K562 (cell line): ENCODE results near the gene SUPT3H. TPM values are rescaled to one million over a fixed set of nuclear protein-coding genes. Genes with fewer than 3 reads are reported as not detected.
A peak's percentile ranks its signal among the peaks of the same experiment; 100 is the strongest.

ENCODE experiments used
- ATAC-seq: fragments of 200-7000 bp; cut with Tn5 transposase; 3 replicates; pipeline ENCODE4 v1.9.1; 2020; ENCODE audit warnings: moderate library complexity
- BruUV-seq: library from RNA; stranded (reverse); fragments of 400-500 nt; replicated peaks from 2 replicates; lab custom pipeline; 2021; lab: Mats Ljungman, UMichigan
- CTCF ChIA-PET: fragments of 300-600 bp; formaldehyde crosslinking; extraction: SDS; loops from one replicate; lab custom pipeline; 2021; ENCODE audit warnings: low intra/inter-chr PET ratio; lab: Yijun Ruan, JAX
- POLR2A ChIA-PET: fragments of 300-600, 350-650 bp; sonication (Branson Sonifier 250); formaldehyde crosslinking; extraction: SDS; loops from one replicate; lab custom pipeline; 2021; ENCODE audit warnings: antibody characterized with exemption, inconsistent platforms; lab: Yijun Ruan, JAX
- DNase-seq, 4 experiments: peaks; one replicate each; pipeline versions ENCODE4 v3.0.0 to v3.0.0-alpha.2; 2011 to 2018; ENCODE audit warnings: low spot score in 3 of 4, mixed read lengths in 3 of 4; ENCODE audit errors: extremely low read depth in 1 of 4
- FAIRE-seq: peaks from 2 replicates; lab custom pipeline; 2011; peaks lifted over from hg19 to GRCh38; lab: Jason Lieb, UNC
- H2AFZ ChIP-seq: 2 replicates; pipeline ENCODE4 v1.6.0; 2011; ENCODE audit warnings: low read depth, low read length, control low read depth, inconsistent platforms
- H3K27ac ChIP-seq: fragments of 200-600 bp; 3 replicates; pipeline ENCODE4 v1.8.0; 2011; ENCODE audit warnings: low read depth, mild to moderate bottlenecking, control low read depth, inconsistent platforms, low read length, moderate library complexity, mixed read lengths; ENCODE audit errors: extremely low read depth
- H3K27me3 ChIP-seq, 2 experiments: fragments of 300-600 bp in 1 of 2; 2 replicates in 1 of 2; 3 replicates in 1 of 2; pipeline versions ENCODE4 v1.6.0 to v1.8.0; 2011; ENCODE audit warnings: inconsistent platforms in 2 of 2, low read length in 2 of 2, mild to moderate bottlenecking in 1 of 2, mixed read lengths in 1 of 2, moderate library complexity in 1 of 2; ENCODE audit not compliant: control insufficient read depth in 2 of 2, insufficient read depth in 2 of 2
- H3K36me3 ChIP-seq: fragments of 300-600 bp; 3 replicates; pipeline ENCODE4 v1.8.0; 2011; ENCODE audit warnings: mild to moderate bottlenecking, low read length, inconsistent platforms; ENCODE audit not compliant: control insufficient read depth, insufficient read depth
- H3K4me1 ChIP-seq, 2 experiments: fragments of 200-600 bp in 1 of 2; replicated peaks in 1 of 2; 2 replicates in 1 of 2; 3 replicates in 1 of 2; pipeline versions ENCODE4 v1.5.1 to v1.8.0; 2011; ENCODE audit warnings: inconsistent platforms in 2 of 2, low read length in 2 of 2, mild to moderate bottlenecking in 1 of 2, mixed read lengths in 1 of 2, moderate library complexity in 1 of 2; ENCODE audit not compliant: control insufficient read depth in 2 of 2, insufficient read depth in 2 of 2
- H3K4me2 ChIP-seq: 2 replicates; pipeline ENCODE4 v1.6.1; 2011; ENCODE audit warnings: low read length, control low read depth, inconsistent platforms, mixed read lengths; ENCODE audit not compliant: insufficient read depth
- H3K4me3 ChIP-seq: fragments of 200-600 bp; sonication (generic), shearing (Covaris generic); 2 replicates; pipeline ENCODE4 v1.5.1; 2016; ENCODE audit warnings: control low read depth, inconsistent platforms
- H3K79me2 ChIP-seq: fragments of 200-600 bp; 3 replicates; pipeline ENCODE4 v1.8.0; 2011; ENCODE audit warnings: low read length, inconsistent platforms; ENCODE audit not compliant: control insufficient read depth, insufficient read depth
- H3K9ac ChIP-seq, 2 experiments: 2 replicates each; pipeline versions ENCODE4 v1.6.0 to v1.6.1; 2011; ENCODE audit warnings: low read depth in 2 of 2, low read length in 2 of 2, control low read depth in 1 of 2, inconsistent platforms in 1 of 2, mild to moderate bottlenecking in 1 of 2, mixed read lengths in 1 of 2; ENCODE audit not compliant: insufficient read depth in 1 of 2
- H3K9me1 ChIP-seq: one replicate; pipeline ENCODE4 v1.6.0; 2011; ENCODE audit warnings: inconsistent platforms, mild to moderate bottlenecking, low read length, moderate library complexity; ENCODE audit not compliant: control insufficient read depth, insufficient read depth
- H3K9me3 ChIP-seq: replicated peaks from 2 replicates; pipeline ENCODE4 v1.5.1; 2011; ENCODE audit warnings: low read depth, low read length, inconsistent platforms; ENCODE audit not compliant: control insufficient read depth, insufficient read depth
- H4K20me1 ChIP-seq: replicated peaks from 2 replicates; pipeline ENCODE4 v1.6.1; 2011; ENCODE audit warnings: low read length, inconsistent platforms, mixed read lengths; ENCODE audit not compliant: control insufficient read depth, insufficient read depth
- ARID1B ChIP-seq: fragments of 450-650 bp; IDR thresholded peaks from 2 replicates; pipeline ENCODE4 v1.6.1; 2016; ENCODE audit warnings: antibody characterized with exemption, mild to moderate bottlenecking, inconsistent platforms
- CBX8 ChIP-seq: fragments of 200-600 bp; sonication (generic); IDR thresholded peaks from 2 replicates; pipeline ENCODE4 v1.6.1; 2012; ENCODE audit warnings: borderline replicate concordance, mixed run types, low read depth, mild to moderate bottlenecking, moderate library complexity, mixed read lengths, low read length, control low read depth, inconsistent platforms; ENCODE audit not compliant: poor library complexity, severe bottlenecking; ENCODE audit errors: extremely low read depth
- CREB1 ChIP-seq, 2 experiments: sonication (generic) in 1 of 2; formaldehyde crosslinking in 1 of 2; IDR thresholded peaks; 2 replicates each; pipeline versions ENCODE4 v1.6.1 to v1.8.0; 2012 to 2022; ENCODE audit warnings: inconsistent platforms in 1 of 2, mild to moderate bottlenecking in 1 of 2, missing genetic modification reagents in 1 of 2, moderate library complexity in 1 of 2
- EHMT2 ChIP-seq: fragments of 450-650 bp; IDR thresholded peaks from 2 replicates; pipeline ENCODE4 v1.6.1; 2018; ENCODE audit warnings: antibody characterized with exemption
- GTF2E2 ChIP-seq: fragments of 200-800 bp; sonication (Bioruptor generic); IDR thresholded peaks from 2 replicates; pipeline ENCODE4 v1.6.1; 2016; ENCODE audit warnings: missing genetic modification characterization, missing compliant biosample characterization
- HBP1 ChIP-seq: fragments of 450-650 bp; formaldehyde crosslinking; IDR thresholded peaks from 2 replicates; pipeline ENCODE4 v1.4.0; 2022; ENCODE audit warnings: missing genetic modification characterization
- JUND ChIP-seq, 2 experiments: IDR thresholded peaks; 2 replicates in 1 of 2; 3 replicates in 1 of 2; pipeline ENCODE4 v1.6.1; 2011; ENCODE audit warnings: borderline replicate concordance in 2 of 2, low read depth in 2 of 2, low read length in 2 of 2, improper control_type of control experiment in 1 of 2, missing biosample characterization in 1 of 2, missing genetic modification characterization in 1 of 2, missing genetic modification reagents in 1 of 2
- MAFG ChIP-seq: fragments of 450-650 bp; conservative IDR thresholded peaks from 2 replicates; pipeline ENCODE4 v1.6.1; 2016; ENCODE audit warnings: missing genetic modification characterization, missing compliant biosample characterization
- MCM5 ChIP-seq: fragments of 450-650 bp; IDR thresholded peaks from 2 replicates; pipeline ENCODE4 v1.6.1; 2016; ENCODE audit warnings: low read depth
- NCOA4 ChIP-seq: fragments of 450-650 bp; IDR thresholded peaks from 2 replicates; pipeline ENCODE4 v1.6.1; 2018; ENCODE audit warnings: mild to moderate bottlenecking; ENCODE audit not compliant: partially characterized antibody
- RBM22 ChIP-seq: fragments of 200-400 bp; formaldehyde crosslinking; IDR thresholded peaks from 2 replicates; pipeline ENCODE4 v1.6.1; 2018; ENCODE audit warnings: low read length, low read depth; ENCODE audit not compliant: poor library complexity, severe bottlenecking
- SIX5 ChIP-seq, 2 experiments: IDR thresholded peaks; 2 replicates each; pipeline ENCODE4 v1.6.1; 2011; ENCODE audit warnings: low read length in 2 of 2, borderline replicate concordance in 1 of 2, low read depth in 1 of 2, mild to moderate bottlenecking in 1 of 2, moderate library complexity in 1 of 2; ENCODE audit not compliant: insufficient read depth in 1 of 2
- SREBF2 ChIP-seq: sonication (generic); formaldehyde crosslinking; IDR thresholded peaks from 2 replicates; pipeline ENCODE4 v1.4.0; 2020; ENCODE audit warnings: mild to moderate bottlenecking, missing genetic modification reagents
- ZNF3 ChIP-seq: fragments of 250-450 bp; sonication (Bioruptor Pico); IDR thresholded peaks from 2 replicates; pipeline ENCODE4 v1.5.0; 2021; ENCODE audit warnings: mild to moderate bottlenecking, moderate library complexity
- ZNF316 ChIP-seq: fragments of 450-650 bp; IDR thresholded peaks from 2 replicates; pipeline ENCODE4 v1.6.1; 2016
- WGBS: fragments of 100-300 bp; shearing (Covaris generic); methylation state at CpG from one replicate; pipeline ENCODE4 v1.1.6; 2016; ENCODE audit warnings: low coverage, mixed read lengths; ENCODE audit not compliant: insufficient coverage; ENCODE audit errors: missing lambda C conversion rate; 5-methylcytosine and 5-hydroxymethylcytosine counted together
- in situ Hi-C: fragments of 300-500 bp; cut with MboI; formaldehyde crosslinking; loops from 4 replicates; pipeline ENCODE4 v1.15.0; 2018; ENCODE audit warnings: inconsistent platforms, mixed read lengths
- intact Hi-C: fragments of 100-400 bp; cut with micrococcal nuclease; formaldehyde crosslinking; loops from 2 replicates; pipeline ENCODE4 v1.14.2; 2022
- polyA plus RNA-seq, 8 experiments: library from polyadenylated mRNA; depleted of rRNA in 4 of 8; stranded (reverse) in 5 of 8; unstranded in 3 of 8; fragments of >200 nt; fragmentation: Nextera tagmentation in 2 of 8; fragmentation: Illumina TruSeq in 1 of 8; extraction: Ambion mirVana in 2 of 8; extraction: Trizol in 1 of 8; gene quantifications; 2 replicates each; pipeline versions ENCODE4 v1.2.1 to v1.2.3, GENCODE V29; 2011 to 2014; ENCODE audit warnings: inconsistent platforms in 1 of 8, missing spikeins in 1 of 8
- total RNA-seq, 7 experiments: library from RNA; depleted of rRNA in 6 of 7; stranded (reverse); fragments of >200 nt in 6 of 7; fragmentation: Illumina TruSeq in 2 of 7; extraction: Trizol in 2 of 7; gene quantifications; 2 replicates each; pipeline versions ENCODE4 v1.2.1 to v1.2.3, GENCODE V29; 2011 to 2021; ENCODE audit warnings: low replicate concordance in 1 of 7
- TF ChIP-seq, protein P1 (sequence below), 2 experiments: fragments of 450-650 bp; IDR thresholded peaks; 2 replicates each; pipeline ENCODE4 v1.6.1; 2016
- TF ChIP-seq, protein P2 (sequence below): sonication (generic); formaldehyde crosslinking; IDR thresholded peaks from 2 replicates; pipeline ENCODE4 v1.5.0; 2020; ENCODE audit warnings: missing genetic modification reagents
- TF ChIP-seq, protein P3 (sequence below): fragments of 450-650 bp; IDR thresholded peaks from 2 replicates; pipeline ENCODE4 v1.6.1; 2016; ENCODE audit warnings: missing biosample characterization, missing genetic modification characterization

Gene SUPT3H
- total and polyA plus RNA-seq, 9 of the 15 experiments (the other 6 are each of a cell fraction or from before 2014, with no cell fraction given), result 7.2 to 16.3 (median 11.9) TPM

GRCh38 chr6:45299096-45299581, 78.6 kb downstream of the SUPT3H start:
- POLR2A ChIA-PET, result no interaction called here
- H3K9me1 ChIP-seq, result no peaks in the 10 kb centered on the region
- H3K27ac ChIP-seq, result no peak overlapping the region
- no peaks in the 10 kb centered on the region for H3K79me2 ChIP-seq
- H3K36me3 ChIP-seq, result no peaks in the 10 kb centered on the region
- no peak overlapping the region for H3K9ac ChIP-seq
- no peak for ATAC-seq
- WGBS, result 98% methylated on average over 3 of the region's 3 CpGs
- no peak for DNase-seq
- CTCF ChIA-PET, result no interaction called here
- in situ Hi-C loops (no loop called here), intact Hi-C loops (no loop called here)
- no peak for FAIRE-seq
- H3K4me1 ChIP-seq, result peaks cover 0 to 18% of the 10 kb centered on the region in 2 experiments; a peak in 3 of 5 replicates
- H3K9me3 ChIP-seq, result 0 out of 2 replicates have a peak, but pooled peaks cover 2% of the 10 kb centered on the region
- H2AFZ ChIP-seq, result no peak overlapping the region
- H4K20me1 ChIP-seq, result no peaks in the 10 kb centered on the region
- no peak overlapping the region for H3K4me2 ChIP-seq
- no peak overlapping the region for H3K4me3 ChIP-seq
- no TSS peak for BruUV-seq
- no peaks in the 10 kb centered on the region for H3K27me3 ChIP-seq
- TF ChIP-seq GTF2E2 (no peak), RBM22 (no peak), HBP1 (CRISPR knock-in tag) (no peak), SREBF2 (CRISPR knock-in tag) (no peak), JUND (IDR thresholded peaks at IDR 0.05; ENCODE audit: borderline replicate concordance, low read depth, low read length) (no peak), JUND (tag; IDR thresholded peaks at IDR 0.05; ENCODE audit: borderline replicate concordance, low read depth, low read length) (no peak), NCOA4 (no peak), ARID1B (no peak), MCM5 (no peak), CBX8 (no peak), ZNF316 (peak; percentile 88), CREB1 (IDR thresholded peaks at IDR 0.05) (no peak), CREB1 (CRISPR knock-in tag; IDR thresholded peaks at IDR 0.05) (no peak), MAFG (0 out of 2 replicates have a peak, but pooled peaks have one; percentile 29), SIX5 (IDR thresholded peaks at IDR 0.05; ENCODE audit: borderline replicate concordance in 1 of 2, insufficient read depth in 1 of 2, low read depth in 1 of 2, low read length in 2 of 2) (no peak), EHMT2 (no peak), ZNF3 (CRISPR knock-in tag) (no peak)
- TF ChIP-seq, protein P1, sequence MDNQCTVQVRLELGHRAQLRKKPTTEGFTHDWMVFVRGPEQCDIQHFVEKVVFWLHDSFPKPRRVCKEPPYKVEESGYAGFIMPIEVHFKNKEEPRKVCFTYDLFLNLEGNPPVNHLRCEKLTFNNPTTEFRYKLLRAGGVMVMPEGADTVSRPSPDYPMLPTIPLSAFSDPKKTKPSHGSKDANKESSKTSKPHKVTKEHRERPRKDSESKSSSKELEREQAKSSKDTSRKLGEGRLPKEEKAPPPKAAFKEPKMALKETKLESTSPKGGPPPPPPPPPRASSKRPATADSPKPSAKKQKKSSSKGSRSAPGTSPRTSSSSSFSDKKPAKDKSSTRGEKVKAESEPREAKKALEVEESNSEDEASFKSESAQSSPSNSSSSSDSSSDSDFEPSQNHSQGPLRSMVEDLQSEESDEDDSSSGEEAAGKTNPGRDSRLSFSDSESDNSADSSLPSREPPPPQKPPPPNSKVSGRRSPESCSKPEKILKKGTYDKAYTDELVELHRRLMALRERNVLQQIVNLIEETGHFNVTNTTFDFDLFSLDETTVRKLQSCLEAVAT (IDR thresholded peaks at IDR 0.05), result no peak
- TF ChIP-seq, protein P2, sequence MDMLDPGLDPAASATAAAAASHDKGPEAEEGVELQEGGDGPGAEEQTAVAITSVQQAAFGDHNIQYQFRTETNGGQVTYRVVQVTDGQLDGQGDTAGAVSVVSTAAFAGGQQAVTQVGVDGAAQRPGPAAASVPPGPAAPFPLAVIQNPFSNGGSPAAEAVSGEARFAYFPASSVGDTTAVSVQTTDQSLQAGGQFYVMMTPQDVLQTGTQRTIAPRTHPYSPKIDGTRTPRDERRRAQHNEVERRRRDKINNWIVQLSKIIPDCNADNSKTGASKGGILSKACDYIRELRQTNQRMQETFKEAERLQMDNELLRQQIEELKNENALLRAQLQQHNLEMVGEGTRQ (CRISPR knock-in tag), result no peak
- TF ChIP-seq, protein P3, sequence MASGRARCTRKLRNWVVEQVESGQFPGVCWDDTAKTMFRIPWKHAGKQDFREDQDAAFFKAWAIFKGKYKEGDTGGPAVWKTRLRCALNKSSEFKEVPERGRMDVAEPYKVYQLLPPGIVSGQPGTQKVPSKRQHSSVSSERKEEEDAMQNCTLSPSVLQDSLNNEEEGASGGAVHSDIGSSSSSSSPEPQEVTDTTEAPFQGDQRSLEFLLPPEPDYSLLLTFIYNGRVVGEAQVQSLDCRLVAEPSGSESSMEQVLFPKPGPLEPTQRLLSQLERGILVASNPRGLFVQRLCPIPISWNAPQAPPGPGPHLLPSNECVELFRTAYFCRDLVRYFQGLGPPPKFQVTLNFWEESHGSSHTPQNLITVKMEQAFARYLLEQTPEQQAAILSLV (tag), result no peak
